Measurements from ENCODE around the gene MZT2B. TPM values are rescaled to one million over a fixed set of nuclear protein-coding genes. Genes with fewer than 3 reads are reported as not detected.
"Not testable (repeated sequence)": the region's sequence is repeated elsewhere in the genome, so short reads cannot be mapped to it uniquely, and the experiment has no call there.

The MZT2B gene, protein sequence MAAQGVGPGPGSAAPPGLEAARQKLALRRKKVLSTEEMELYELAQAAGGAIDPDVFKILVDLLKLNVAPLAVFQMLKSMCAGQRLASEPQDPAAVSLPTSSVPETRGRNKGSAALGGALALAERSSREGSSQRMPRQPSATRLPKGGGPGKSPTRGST
- 255 to 269 TPM (median 260 TPM) in 3 replicates for total RNA-seq
- long read RNA-seq, transcript MZT2B-206 (2 exons, 480 nt) = minor isoform, 6 of 205 reads
- long read RNA-seq, transcript MZT2B-201 (3 exons, 933 nt) = major isoform, 177 of 205 reads
- long read RNA-seq, transcript MZT2B-204 (2 exons, 401 nt) = minor isoform, 12 of 205 reads
- long read RNA-seq, partial matches to known transcripts = 0 of 205 reads
- long read RNA-seq, other reads (novel, unspliced or antisense) = 7 of 205 reads

DNA sequence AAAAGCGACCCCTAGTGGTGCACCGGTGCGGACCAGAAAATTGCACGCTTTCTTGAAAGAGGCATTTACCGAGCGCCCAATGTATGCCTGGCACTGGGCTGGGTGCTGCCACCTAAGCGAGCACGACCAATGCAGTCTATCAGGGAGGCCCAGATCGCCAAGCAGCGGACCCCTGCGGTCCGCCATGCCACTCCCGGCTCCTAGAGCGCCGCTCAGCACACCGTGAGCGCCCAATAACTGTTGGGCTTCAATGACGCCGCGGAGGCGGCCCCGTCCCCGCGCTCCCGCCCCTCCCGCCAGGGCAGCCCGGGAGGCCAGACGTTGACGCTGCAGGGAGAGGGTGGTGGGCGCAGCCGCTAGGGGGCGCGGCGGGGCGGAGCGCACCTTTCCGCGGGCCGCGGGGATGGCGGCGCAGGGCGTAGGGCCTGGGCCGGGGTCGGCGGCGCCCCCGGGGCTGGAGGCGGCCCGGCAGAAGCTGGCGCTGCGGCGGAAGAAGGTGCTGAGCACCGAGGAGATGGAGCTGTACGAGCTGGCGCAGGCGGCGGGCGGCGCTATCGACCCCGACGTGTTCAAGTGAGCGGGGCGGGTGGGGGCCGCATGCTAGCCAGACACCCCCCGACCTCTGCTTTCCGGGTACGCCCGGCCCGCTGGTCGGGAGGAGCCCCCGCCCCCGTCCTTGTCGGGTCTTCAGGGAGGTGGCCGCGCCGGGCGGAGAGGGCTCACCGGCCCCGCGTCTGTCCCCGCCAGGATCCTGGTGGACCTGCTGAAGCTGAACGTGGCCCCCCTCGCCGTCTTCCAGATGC is at the start of gene MZT2B:
Gene MZT2B (plus strand): TSS at position 383 of the 803 bp plus-strand sequence. CDS start 21 bp downstream, at position 404.
- TF ChIP-seq, protein P1, sequence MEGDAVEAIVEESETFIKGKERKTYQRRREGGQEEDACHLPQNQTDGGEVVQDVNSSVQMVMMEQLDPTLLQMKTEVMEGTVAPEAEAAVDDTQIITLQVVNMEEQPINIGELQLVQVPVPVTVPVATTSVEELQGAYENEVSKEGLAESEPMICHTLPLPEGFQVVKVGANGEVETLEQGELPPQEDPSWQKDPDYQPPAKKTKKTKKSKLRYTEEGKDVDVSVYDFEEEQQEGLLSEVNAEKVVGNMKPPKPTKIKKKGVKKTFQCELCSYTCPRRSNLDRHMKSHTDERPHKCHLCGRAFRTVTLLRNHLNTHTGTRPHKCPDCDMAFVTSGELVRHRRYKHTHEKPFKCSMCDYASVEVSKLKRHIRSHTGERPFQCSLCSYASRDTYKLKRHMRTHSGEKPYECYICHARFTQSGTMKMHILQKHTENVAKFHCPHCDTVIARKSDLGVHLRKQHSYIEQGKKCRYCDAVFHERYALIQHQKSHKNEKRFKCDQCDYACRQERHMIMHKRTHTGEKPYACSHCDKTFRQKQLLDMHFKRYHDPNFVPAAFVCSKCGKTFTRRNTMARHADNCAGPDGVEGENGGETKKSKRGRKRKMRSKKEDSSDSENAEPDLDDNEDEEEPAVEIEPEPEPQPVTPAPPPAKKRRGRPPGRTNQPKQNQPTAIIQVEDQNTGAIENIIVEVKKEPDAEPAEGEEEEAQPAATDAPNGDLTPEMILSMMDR (IDR thresholded peaks at IDR 0.05) = peak; percentile 86
- Mint-ChIP-seq H3K27ac (ENCODE audit: unreplicated experiment) (peak within 1 kb of the TSS; percentile 93), H3K4me3 (ENCODE audit: unreplicated experiment) (peak within 1 kb of the TSS; percentile 90), H3K4me1 (ENCODE audit: low read depth) (peaks cover 30% of the 10 kb centered on the region)
- H3K9me3 Mint-ChIP-seq (ENCODE audit: low read depth); H3K27me3 Mint-ChIP-seq (ENCODE audit: low read depth); DNase-seq (ENCODE audit: low spot score); H3K36me3 Mint-ChIP-seq (ENCODE audit: low read depth): not testable (repeated sequence)

DNA sequence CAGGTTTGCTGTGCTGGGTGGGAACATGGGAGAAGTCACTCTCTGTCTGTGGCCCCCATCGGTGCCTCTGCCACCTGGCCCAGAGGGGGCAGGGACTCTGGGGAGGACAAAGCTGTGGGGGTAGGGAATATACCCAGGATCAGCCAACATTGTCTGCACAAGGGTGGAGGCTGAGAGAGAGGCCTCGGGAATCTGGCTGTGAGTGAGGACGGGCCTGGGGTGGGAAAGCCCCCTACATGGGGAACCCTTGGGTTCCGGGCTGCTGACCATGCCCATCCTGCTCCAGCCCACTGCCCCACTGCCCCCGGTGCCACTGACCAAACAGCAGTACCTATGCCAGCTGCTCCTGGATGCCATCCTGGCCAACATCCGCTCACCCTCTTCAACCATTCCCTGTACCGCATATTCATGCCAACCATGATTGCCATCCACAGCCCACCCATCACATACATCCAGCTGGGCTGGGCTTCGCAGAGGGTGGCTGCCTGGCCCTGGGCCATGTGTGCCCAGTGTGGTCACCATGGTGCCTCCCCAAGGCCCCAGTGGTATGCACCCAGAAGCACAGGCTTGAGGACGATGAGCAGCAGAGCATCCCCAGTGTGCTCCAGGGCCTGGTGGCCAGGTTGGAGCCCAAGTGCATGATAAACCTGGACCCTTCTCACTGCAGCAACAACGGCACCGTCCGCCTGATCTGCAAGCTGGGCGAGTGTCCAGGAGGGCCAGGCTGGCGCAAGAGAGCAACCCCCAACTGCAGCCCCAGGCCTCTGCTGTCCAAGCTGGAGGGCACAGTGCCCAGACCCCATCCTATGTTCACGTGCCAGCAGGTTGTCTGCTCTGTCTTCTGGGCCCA is 46.1 kb upstream of the MZT2B start:
- no peak overlapping the region for H3K27ac Mint-ChIP-seq (ENCODE audit: unreplicated experiment)
- peaks cover 13% of the 10 kb centered on the region for H3K4me1 Mint-ChIP-seq (ENCODE audit: low read depth)
- DNase-seq (ENCODE audit: low spot score) = peak; percentile 78
- H3K36me3 Mint-ChIP-seq (ENCODE audit: low read depth) = no peaks in the 10 kb centered on the region
- TF ChIP-seq, protein P1 (IDR thresholded peaks at IDR 0.05) = no peak
- no peak overlapping the region for H3K4me3 Mint-ChIP-seq (ENCODE audit: unreplicated experiment)
- no peaks in the 10 kb centered on the region for H3K9me3 Mint-ChIP-seq (ENCODE audit: low read depth)
- peaks cover 8% of the 10 kb centered on the region for H3K27me3 Mint-ChIP-seq (ENCODE audit: low read depth)

DNA sequence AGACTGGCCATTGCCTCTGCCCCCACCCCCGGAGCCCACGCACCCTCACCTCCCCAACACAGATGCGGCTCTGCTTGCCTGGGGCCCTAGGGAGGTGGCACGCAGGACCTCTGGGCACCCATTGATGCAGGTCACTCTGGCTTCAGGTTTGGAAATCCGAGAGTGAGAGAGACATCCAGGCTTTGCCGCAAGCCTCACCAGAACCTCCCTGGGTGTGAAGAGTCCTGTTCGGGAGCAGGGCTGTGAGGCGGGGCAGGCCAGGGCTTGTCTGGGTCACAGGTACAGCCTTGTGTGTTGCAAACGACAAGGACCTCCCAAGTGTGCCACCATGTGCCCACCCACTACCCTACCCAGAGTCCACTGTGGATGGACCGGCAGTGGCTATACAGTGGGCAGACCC is 45.5 kb upstream of the MZT2B start:
- H3K4me1 Mint-ChIP-seq (ENCODE audit: low read depth) = peaks cover 13% of the 10 kb centered on the region
- not testable (repeated sequence) for H3K27ac Mint-ChIP-seq (ENCODE audit: unreplicated experiment); H3K9me3 Mint-ChIP-seq (ENCODE audit: low read depth); H3K4me3 Mint-ChIP-seq (ENCODE audit: unreplicated experiment); DNase-seq (ENCODE audit: low spot score); H3K27me3 Mint-ChIP-seq (ENCODE audit: low read depth); H3K36me3 Mint-ChIP-seq (ENCODE audit: low read depth)

DNA sequence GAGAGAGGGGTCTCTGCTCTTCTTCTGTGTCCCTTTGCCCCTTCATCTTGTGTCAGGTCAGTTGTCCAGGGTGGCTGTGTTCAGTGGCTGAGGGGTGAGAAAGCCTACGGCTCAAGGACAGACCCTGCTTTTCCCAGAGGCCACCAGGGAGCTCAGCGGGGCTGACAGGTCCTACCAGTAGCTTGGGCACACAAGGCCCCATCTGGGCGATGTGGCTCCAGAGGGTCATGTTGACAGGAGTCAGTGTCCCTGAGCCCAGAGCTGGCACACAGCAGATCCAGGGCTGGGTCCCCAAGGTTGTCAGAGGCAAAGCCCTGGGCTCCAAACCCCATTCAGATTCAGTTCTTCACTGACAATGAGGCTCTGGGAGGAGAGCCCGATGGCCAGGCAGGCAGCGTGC is 44.9 kb upstream of the MZT2B start:
- not testable (repeated sequence) for H3K4me1 Mint-ChIP-seq (ENCODE audit: low read depth); H3K4me3 Mint-ChIP-seq (ENCODE audit: unreplicated experiment); H3K9me3 Mint-ChIP-seq (ENCODE audit: low read depth); H3K36me3 Mint-ChIP-seq (ENCODE audit: low read depth); H3K27me3 Mint-ChIP-seq (ENCODE audit: low read depth); H3K27ac Mint-ChIP-seq (ENCODE audit: unreplicated experiment)
- DNase-seq (ENCODE audit: low spot score) = peak; percentile 82

DNA sequence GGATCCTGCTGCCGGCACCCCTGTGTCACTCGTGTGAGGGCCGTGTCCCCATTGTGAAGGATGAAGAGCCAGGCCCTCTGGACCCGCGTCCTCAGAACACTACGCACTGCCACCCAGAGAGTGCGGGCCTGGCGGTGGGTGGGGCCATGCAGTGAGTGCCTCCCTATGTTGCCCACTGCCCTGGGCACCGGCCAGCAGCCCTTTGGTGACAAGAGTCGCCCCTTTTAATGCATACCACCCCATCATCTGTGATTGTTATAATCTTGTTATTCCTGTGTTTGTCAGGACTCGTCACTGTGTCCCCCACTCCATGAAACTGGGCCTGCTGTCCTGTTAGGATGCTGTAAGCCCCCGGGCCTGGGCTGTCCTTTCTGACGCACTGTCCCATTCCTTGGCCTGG is 43.7 kb upstream of the MZT2B start:
- not testable (repeated sequence) for H3K4me1 Mint-ChIP-seq (ENCODE audit: low read depth); H3K27me3 Mint-ChIP-seq (ENCODE audit: low read depth); H3K27ac Mint-ChIP-seq (ENCODE audit: unreplicated experiment); H3K36me3 Mint-ChIP-seq (ENCODE audit: low read depth); H3K4me3 Mint-ChIP-seq (ENCODE audit: unreplicated experiment); H3K9me3 Mint-ChIP-seq (ENCODE audit: low read depth)
- peak; percentile 63 for DNase-seq (ENCODE audit: low spot score)

DNA sequence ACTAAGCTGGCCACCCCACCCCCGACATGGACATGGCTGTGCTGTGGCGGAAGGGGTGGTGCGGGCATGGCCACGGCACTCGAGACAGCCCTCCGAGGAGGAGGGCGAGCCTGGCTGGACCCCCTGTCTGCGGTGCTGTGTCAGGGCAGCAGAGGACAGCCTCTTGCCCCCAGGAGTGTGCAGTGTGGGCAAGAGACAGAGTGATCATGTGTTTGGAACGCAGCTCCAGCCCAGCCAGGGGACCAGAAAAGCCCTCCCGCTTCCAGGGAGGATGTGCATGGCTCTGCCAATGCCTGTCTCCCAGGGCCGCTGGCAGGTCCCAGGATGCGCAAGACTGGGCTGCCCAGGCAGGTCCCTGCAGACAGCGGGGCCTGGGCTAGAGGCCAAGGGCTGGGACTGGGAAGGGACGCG is 43.2 kb upstream of the MZT2B start:
- H3K36me3 Mint-ChIP-seq (ENCODE audit: low read depth); H3K9me3 Mint-ChIP-seq (ENCODE audit: low read depth); H3K4me3 Mint-ChIP-seq (ENCODE audit: unreplicated experiment); H3K4me1 Mint-ChIP-seq (ENCODE audit: low read depth); H3K27me3 Mint-ChIP-seq (ENCODE audit: low read depth); H3K27ac Mint-ChIP-seq (ENCODE audit: unreplicated experiment): not testable (repeated sequence)
- peak; percentile 77 for DNase-seq (ENCODE audit: low spot score)

DNA sequence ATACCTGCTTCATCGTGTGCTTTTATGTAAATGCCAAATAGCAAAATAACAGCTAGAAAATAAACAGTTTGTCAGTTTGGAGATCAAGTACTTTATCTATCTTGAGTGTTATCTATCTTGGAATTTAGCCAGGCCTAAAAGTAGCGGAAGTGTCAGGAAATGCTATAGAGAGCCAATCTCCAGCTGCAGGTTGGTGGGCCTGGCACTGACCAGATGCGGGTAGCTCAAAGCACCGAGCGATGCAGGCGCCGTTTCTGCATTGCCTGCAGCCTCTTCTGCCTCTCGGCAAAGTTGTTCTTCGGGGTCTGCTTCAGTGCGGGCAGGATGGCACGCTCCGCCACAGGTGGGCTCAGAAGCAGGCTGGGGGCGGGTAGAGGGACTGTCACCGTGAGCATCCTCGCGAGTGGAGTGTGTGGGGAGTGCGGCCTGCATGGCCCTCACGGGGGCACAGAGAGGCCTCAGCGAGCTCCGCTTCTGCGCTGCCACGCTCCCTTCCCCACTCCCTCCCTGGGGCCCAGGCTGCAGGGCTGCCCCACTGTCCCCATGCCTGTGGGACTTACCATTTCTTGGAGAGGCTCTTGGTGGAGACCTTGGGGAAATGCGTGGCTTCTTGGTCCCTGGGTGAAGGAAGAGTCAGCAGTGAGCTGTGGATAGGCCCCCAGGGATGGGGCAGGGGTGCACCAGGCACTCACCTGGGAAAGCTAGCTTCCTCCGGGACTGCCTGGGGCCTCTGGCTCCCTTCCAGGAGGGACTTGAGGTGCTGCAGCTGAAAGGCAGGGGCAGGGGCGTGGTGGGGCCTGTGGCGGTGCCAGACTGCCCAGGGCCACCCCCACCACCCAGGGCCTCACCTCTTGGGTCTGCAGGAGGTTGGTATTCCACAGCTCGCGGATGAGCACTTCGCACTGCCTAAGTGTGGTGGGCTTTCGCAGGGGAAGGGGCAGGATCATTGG is 42.5 kb upstream of the MZT2B start:
- H3K4me3 Mint-ChIP-seq (ENCODE audit: unreplicated experiment); H3K27ac Mint-ChIP-seq (ENCODE audit: unreplicated experiment); H3K27me3 Mint-ChIP-seq (ENCODE audit: low read depth); H3K9me3 Mint-ChIP-seq (ENCODE audit: low read depth); H3K4me1 Mint-ChIP-seq (ENCODE audit: low read depth); H3K36me3 Mint-ChIP-seq (ENCODE audit: low read depth): not testable (repeated sequence)
- DNase-seq (ENCODE audit: low spot score) = peak; percentile 56

DNA sequence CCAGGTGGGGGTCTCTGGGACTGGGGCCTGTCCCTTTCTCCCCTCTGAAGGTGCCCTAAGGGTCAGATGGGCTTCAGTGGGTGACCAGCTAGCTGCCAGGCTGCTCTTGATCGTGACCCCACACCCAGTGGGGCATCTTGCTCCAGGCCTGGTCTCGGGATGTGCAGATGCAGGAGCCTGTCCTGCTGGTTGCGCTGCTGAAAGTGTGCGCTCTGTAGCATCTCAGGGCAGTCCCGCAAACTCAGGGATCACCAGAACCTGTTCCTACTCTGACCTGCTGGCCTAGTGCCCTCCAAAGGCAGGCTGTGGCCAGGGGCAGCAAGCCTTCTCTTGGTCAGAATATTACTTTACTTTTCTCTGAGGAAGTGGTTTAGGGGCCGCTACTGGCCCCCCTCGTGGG is 41.5 kb upstream of the MZT2B start:
- not testable (repeated sequence) for H3K36me3 Mint-ChIP-seq (ENCODE audit: low read depth); H3K27ac Mint-ChIP-seq (ENCODE audit: unreplicated experiment); H3K9me3 Mint-ChIP-seq (ENCODE audit: low read depth); H3K4me3 Mint-ChIP-seq (ENCODE audit: unreplicated experiment); H3K27me3 Mint-ChIP-seq (ENCODE audit: low read depth)
- DNase-seq (ENCODE audit: low spot score) = peak; percentile 50
- H3K4me1 Mint-ChIP-seq (ENCODE audit: low read depth) = peaks cover 11% of the 10 kb centered on the region

DNA sequence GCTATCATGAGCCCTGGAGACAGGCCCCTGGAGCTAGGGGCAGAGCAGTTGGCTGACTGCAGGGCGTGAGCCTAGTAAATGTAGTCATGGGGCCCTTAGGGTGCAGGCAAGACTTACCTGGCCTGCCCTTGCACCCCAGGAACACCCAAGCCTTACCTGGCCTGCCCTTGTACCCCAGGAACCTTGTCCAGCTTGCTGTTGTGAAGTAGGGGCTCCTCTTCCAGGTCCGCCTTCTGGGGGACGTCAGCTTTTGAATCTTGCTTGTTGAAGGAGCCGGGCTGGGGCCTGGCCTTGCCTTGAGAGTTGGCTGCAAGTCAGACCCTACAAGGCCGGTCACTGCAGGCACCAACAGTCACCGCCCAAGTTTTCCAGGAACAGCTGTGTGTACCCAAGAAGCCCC is 41.1 kb upstream of the MZT2B start:
- H3K9me3 Mint-ChIP-seq (ENCODE audit: low read depth); H3K36me3 Mint-ChIP-seq (ENCODE audit: low read depth); H3K27ac Mint-ChIP-seq (ENCODE audit: unreplicated experiment); H3K27me3 Mint-ChIP-seq (ENCODE audit: low read depth); H3K4me3 Mint-ChIP-seq (ENCODE audit: unreplicated experiment): not testable (repeated sequence)
- peak; percentile 46 for DNase-seq (ENCODE audit: low spot score)
- peaks cover 11% of the 10 kb centered on the region for H3K4me1 Mint-ChIP-seq (ENCODE audit: low read depth)

Measured in chondrocyte (in vitro differentiated cells).